Nephron progenitor cell (in vitro differentiated cells): ENCODE results near the gene CHD6.

Experiments used
- DNase-seq: peaks from one replicate; pipeline ENCODE4 v3.0.0; 2021
- H3K27ac Mint-ChIP-seq: 2 replicates; pipeline ENCODE4 v1.8.0; 2021; ENCODE audit warnings: mild to moderate bottlenecking, moderate library complexity, mixed read lengths
- H3K27me3 Mint-ChIP-seq: 2 replicates; pipeline ENCODE4 v1.8.0; 2021; ENCODE audit warnings: mild to moderate bottlenecking, low read depth, mixed read lengths; ENCODE audit not compliant: poor library complexity
- H3K36me3 Mint-ChIP-seq: 2 replicates; pipeline ENCODE4 v1.8.0; 2021; ENCODE audit warnings: low read depth, mixed read lengths
- H3K4me1 Mint-ChIP-seq: 2 replicates; pipeline ENCODE4 v1.8.0; 2021; ENCODE audit warnings: mixed read lengths
- H3K4me3 Mint-ChIP-seq: 2 replicates; pipeline ENCODE4 v1.8.0; 2021; ENCODE audit warnings: mild to moderate bottlenecking, moderate library complexity, mixed read lengths
- H3K9me3 Mint-ChIP-seq: 2 replicates; pipeline ENCODE4 v1.8.0; 2021; ENCODE audit warnings: mild to moderate bottlenecking, moderate library complexity, mixed read lengths
- TF ChIP-seq, protein P1 (sequence below): fragments of 200-600 bp; sonication (generic); IDR thresholded peaks from 2 replicates; pipeline ENCODE4 v1.5.0; 2021; ENCODE audit warnings: antibody characterized with exemption

The CHD6 gene

DNA sequence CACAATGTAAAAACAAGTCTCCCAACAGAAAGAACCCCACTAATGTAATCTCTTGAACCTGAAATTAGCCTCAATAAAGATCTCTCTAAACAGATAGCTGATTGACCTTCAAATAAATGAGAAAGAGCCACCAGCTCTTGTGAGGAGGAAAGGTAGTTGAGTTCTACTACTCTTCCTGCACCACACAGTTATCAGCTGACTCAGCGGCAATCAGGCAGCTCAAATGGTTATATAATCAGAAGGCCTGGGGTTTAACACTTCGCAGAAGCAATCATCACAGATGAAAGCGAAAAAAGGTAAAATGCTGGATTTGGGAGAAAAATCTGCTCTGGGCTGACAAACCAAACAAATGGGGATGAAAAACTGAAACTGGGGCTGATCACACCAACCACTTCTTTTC is 91.8 kb downstream of the CHD6 start:
- Mint-ChIP-seq H3K36me3 (peaks cover 21% of the 10 kb centered on the region), H3K27ac (peak overlapping the region; percentile 43), H3K4me1 (peaks cover 46% of the 10 kb centered on the region), H3K27me3 (no peaks in the 10 kb centered on the region), H3K4me3 (no peak overlapping the region), H3K9me3 (no peaks in the 10 kb centered on the region)
- DNase-seq, result no peak
- TF ChIP-seq, protein P1, sequence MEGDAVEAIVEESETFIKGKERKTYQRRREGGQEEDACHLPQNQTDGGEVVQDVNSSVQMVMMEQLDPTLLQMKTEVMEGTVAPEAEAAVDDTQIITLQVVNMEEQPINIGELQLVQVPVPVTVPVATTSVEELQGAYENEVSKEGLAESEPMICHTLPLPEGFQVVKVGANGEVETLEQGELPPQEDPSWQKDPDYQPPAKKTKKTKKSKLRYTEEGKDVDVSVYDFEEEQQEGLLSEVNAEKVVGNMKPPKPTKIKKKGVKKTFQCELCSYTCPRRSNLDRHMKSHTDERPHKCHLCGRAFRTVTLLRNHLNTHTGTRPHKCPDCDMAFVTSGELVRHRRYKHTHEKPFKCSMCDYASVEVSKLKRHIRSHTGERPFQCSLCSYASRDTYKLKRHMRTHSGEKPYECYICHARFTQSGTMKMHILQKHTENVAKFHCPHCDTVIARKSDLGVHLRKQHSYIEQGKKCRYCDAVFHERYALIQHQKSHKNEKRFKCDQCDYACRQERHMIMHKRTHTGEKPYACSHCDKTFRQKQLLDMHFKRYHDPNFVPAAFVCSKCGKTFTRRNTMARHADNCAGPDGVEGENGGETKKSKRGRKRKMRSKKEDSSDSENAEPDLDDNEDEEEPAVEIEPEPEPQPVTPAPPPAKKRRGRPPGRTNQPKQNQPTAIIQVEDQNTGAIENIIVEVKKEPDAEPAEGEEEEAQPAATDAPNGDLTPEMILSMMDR, result no peak

DNA sequence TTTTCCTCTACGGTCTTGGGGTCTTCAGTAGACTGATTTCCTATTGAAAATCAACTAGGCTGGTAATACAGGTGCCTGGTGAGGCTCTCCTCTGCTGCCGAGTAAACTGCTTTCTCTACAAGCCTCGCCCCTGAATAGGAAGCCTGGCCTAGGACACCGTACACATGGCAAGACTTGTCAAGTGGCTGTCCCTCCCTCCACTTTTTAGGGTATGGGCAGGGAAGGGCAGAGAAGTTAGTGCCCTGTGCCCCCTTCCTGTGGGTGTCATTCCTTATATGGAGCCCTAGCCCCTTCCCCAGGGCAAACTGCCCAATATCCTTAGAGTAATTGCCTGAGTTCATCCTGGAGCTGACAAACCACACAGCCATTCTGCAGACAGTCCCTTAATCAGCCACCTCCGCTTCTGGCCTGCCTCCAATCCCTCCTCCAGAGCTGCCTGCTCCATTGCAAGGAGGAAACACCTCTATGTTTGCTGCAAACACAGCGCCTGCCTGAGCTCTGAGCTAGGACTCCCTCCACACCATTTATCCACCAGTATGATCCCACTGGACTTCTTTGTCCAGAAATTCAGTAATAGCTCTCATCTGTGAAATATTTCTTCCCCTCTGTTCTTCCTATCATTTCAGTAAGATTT is 93.1 kb downstream of the CHD6 start:
- TF ChIP-seq, protein P1, result no peak
- H3K27me3 Mint-ChIP-seq, result no peaks in the 10 kb centered on the region
- peaks cover 25% of the 10 kb centered on the region for H3K36me3 Mint-ChIP-seq
- peak overlapping the region; percentile 44 for H3K27ac Mint-ChIP-seq
- no peaks in the 10 kb centered on the region for H3K9me3 Mint-ChIP-seq
- peaks cover 36% of the 10 kb centered on the region for H3K4me1 Mint-ChIP-seq
- H3K4me3 Mint-ChIP-seq, result no peak overlapping the region
- no peak for DNase-seq

DNA sequence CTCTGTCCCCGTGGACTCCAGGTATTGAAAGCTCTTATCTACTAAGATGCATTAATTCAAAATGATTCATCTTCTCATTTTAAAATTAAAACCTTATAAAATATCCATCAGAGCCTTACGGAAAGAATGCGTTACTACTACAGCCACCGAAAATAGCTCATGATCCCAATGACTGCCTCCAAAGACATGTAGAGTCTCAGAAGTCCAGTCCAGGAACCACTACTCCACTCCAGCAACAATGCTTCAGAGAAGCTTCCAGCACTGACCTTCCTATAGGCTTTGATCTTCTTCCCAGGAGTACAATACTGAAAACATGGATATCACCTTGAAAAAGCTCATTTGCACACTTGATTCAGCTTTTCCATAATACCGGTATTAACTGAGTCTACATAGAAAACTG is 94.3 kb downstream of the CHD6 start:
- peaks cover 28% of the 10 kb centered on the region for H3K36me3 Mint-ChIP-seq
- H3K27ac Mint-ChIP-seq, result no peak overlapping the region
- H3K4me1 Mint-ChIP-seq, result peaks cover 26% of the 10 kb centered on the region
- H3K27me3 Mint-ChIP-seq, result peaks cover 4% of the 10 kb centered on the region
- peaks cover 5% of the 10 kb centered on the region for H3K9me3 Mint-ChIP-seq
- no peak overlapping the region for H3K4me3 Mint-ChIP-seq
- no peak for DNase-seq
- TF ChIP-seq, protein P1, result no peak

- peaks cover 3% of the 10 kb centered on the region for H3K27me3 Mint-ChIP-seq
- peak overlapping the region; percentile 0 for H3K27ac Mint-ChIP-seq
- H3K4me1 Mint-ChIP-seq, result peaks cover 28% of the 10 kb centered on the region
- H3K4me3 Mint-ChIP-seq, result no peak overlapping the region
- no peak for DNase-seq
- H3K36me3 Mint-ChIP-seq, result peaks cover 47% of the 10 kb centered on the region
- TF ChIP-seq, protein P1, result no peak
- no peaks in the 10 kb centered on the region for H3K9me3 Mint-ChIP-seq
Measured at GRCh38 chr20:41513829-41514228, 104.3 kb downstream of the CHD6 start.

DNA sequence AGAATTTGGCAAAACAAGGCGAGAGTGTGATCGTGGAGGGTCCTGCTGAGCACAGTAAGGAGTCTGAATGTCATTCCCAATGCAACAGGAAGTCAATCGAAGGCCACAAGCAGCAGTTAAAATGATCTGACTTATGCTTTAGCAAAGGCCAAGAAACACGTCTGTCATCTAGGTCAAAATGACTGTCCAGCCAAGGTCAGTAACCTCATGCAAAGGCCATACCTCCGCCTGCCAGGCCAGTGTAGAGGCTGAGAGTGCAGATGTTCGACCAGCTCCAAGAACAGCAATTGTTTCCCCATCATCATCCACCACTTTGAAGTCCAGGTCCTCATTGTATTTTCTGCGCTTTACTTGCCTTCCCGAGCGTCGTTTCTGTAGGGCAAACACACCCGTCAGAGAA is 105.6 kb downstream of the CHD6 start:
- Mint-ChIP-seq H3K9me3 (no peaks in the 10 kb centered on the region), H3K36me3 (peaks cover 51% of the 10 kb centered on the region), H3K4me1 (peaks cover 33% of the 10 kb centered on the region), H3K4me3 (no peak overlapping the region), H3K27ac (no peak overlapping the region), H3K27me3 (peaks cover 3% of the 10 kb centered on the region)
- DNase-seq, result no peak
- TF ChIP-seq, protein P1, result no peak

GRCh38 chr20:41510847-41511450 is 107.2 kb downstream of the CHD6 start:
- TF ChIP-seq, protein P1, result no peak
- no peak for DNase-seq
- H3K9me3 Mint-ChIP-seq, result peaks cover 9% of the 10 kb centered on the region
- peaks cover 3% of the 10 kb centered on the region for H3K27me3 Mint-ChIP-seq
- no peak overlapping the region for H3K4me3 Mint-ChIP-seq
- H3K36me3 Mint-ChIP-seq, result peaks cover 65% of the 10 kb centered on the region
- H3K27ac Mint-ChIP-seq, result no peak overlapping the region
- peaks cover 33% of the 10 kb centered on the region for H3K4me1 Mint-ChIP-seq
